AG09319 (cell line): ENCODE data around the gene KRTAP20-2.

Experiments used
- DNase-seq: peaks from one replicate; pipeline ENCODE4 v3.0.0-alpha.2; 2010; ENCODE audit warnings: low read depth; ENCODE audit errors: extremely low read depth
- CTCF ChIP-seq: IDR thresholded peaks from 2 replicates; pipeline ENCODE4 v1.5.1; 2011; ENCODE audit warnings: low read depth, mild to moderate bottlenecking, inconsistent platforms, low read length, moderate library complexity

Gene KRTAP20-2

DNA sequence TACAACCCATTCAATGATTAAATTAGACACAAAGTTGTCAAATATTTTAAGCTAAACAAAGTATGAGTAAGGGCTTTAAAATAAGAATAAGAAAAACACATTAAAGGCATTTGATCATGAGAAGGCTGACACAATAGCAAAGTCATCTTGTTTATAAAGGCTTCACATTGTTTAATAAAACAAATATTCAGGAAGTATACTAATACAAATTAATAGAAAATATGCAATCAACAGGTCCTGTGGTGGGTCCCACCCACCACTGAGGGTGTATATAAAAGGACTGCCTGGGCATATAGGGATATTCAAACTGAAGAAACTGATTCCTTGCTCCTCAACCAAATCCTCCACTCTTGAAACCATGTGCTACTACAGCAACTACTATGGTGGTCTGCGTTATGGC is at the start of gene KRTAP20-2:
TSS of gene KRTAP20-2 (plus strand) at position 301 of the 400 bp plus-strand sequence. CDS start at position 359, 58 bp downstream.
- TF ChIP-seq CTCF: no peak
- no peak for DNase-seq

- no peak for TF ChIP-seq CTCF
- no peak for DNase-seq
These were observed 44.7 kb upstream of the KRTAP20-2 start, which contains the start of gene KRTAP22-2 for GRCh38 chr21:30590297-30590696. KRTAP22-2 (minus strand) TSS chr21:30590397.

GRCh38 chr21:30592140-30592539 is 42.9 kb upstream of the KRTAP20-2 start, which contains the start of gene KRTAP6-3:
KRTAP6-3 (plus strand) TSS chr21:30592440; CDS start chr21:30592446, 6 bp downstream.
- TF ChIP-seq CTCF: no peak
- no peak for DNase-seq

GRCh38 chr21:30598802-30599201 is 36.2 kb upstream of the KRTAP20-2 start, which contains the start of gene KRTAP6-2:
KRTAP6-2 (minus strand) TSS chr21:30598902; CDS start chr21:30598874, 28 bp downstream.
- no peak for DNase-seq
- TF ChIP-seq CTCF: no peak

DNA sequence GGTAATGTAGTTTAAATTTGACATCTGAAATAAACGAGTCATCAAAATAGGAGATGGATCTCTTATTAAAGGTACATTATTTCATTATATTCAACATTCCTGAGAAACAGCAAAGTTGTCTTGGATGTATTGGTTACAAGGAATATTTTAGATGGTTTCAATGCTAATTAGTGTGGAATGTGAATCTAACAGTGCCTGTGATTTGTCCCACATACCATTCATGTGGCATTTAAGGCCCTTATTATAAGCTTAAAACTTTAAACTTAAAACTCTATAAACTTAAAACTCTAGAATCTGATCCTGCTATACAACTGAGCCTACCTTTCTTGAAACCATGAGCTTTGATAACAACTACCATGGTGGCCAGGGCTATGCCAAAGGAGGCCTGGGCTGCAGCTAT is 34.2 kb upstream of the KRTAP20-2 start, which contains the start of gene KRTAP22-1:
TSS of gene KRTAP22-1 (plus strand) at position 301 of the 400 bp plus-strand sequence.
- DNase-seq: no peak
- no peak for TF ChIP-seq CTCF

DNA sequence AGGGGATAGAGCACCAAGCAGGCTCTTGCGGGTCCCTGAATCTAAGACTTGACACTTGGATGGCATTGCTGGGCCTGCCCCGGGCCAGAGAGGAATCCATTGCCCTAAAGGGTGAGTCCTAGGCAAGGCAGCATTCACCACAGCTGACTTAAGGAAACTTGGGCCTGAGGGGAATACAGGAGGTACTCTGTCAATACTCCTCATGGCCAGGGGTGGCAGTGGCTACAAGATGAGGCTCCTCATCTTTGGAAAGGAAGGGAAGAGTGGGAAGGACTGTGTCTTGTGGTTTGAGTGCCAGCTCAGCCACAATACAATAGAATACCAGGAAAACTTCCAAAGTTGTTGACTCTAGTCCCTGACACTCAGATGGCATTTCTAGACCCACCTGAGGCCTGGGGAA is 29.0 kb upstream of the KRTAP20-2 start:
- DNase-seq: no peak
- no peak for TF ChIP-seq CTCF

GRCh38 chr21:30612132-30612531 is 22.9 kb upstream of the KRTAP20-2 start:
- no peak for DNase-seq
- TF ChIP-seq CTCF: no peak
